Nephron progenitor cell (in vitro differentiated cells): ENCODE data around the gene RAD51B.

ENCODE experiments used
- DNase-seq: peaks from one replicate; pipeline ENCODE4 v3.0.0; 2021
- H3K27ac Mint-ChIP-seq: 2 replicates; pipeline ENCODE4 v1.8.0; 2021; ENCODE audit warnings: mild to moderate bottlenecking, moderate library complexity, mixed read lengths
- H3K27me3 Mint-ChIP-seq: 2 replicates; pipeline ENCODE4 v1.8.0; 2021; ENCODE audit warnings: mild to moderate bottlenecking, low read depth, mixed read lengths; ENCODE audit not compliant: poor library complexity
- H3K36me3 Mint-ChIP-seq: 2 replicates; pipeline ENCODE4 v1.8.0; 2021; ENCODE audit warnings: low read depth, mixed read lengths
- H3K4me1 Mint-ChIP-seq: 2 replicates; pipeline ENCODE4 v1.8.0; 2021; ENCODE audit warnings: mixed read lengths
- H3K4me3 Mint-ChIP-seq: 2 replicates; pipeline ENCODE4 v1.8.0; 2021; ENCODE audit warnings: mild to moderate bottlenecking, moderate library complexity, mixed read lengths
- H3K9me3 Mint-ChIP-seq: 2 replicates; pipeline ENCODE4 v1.8.0; 2021; ENCODE audit warnings: mild to moderate bottlenecking, moderate library complexity, mixed read lengths
- TF ChIP-seq, protein P1 (sequence below): fragments of 200-600 bp; sonication (generic); IDR thresholded peaks from 2 replicates; pipeline ENCODE4 v1.5.0; 2021; ENCODE audit warnings: antibody characterized with exemption

Gene RAD51B

DNA sequence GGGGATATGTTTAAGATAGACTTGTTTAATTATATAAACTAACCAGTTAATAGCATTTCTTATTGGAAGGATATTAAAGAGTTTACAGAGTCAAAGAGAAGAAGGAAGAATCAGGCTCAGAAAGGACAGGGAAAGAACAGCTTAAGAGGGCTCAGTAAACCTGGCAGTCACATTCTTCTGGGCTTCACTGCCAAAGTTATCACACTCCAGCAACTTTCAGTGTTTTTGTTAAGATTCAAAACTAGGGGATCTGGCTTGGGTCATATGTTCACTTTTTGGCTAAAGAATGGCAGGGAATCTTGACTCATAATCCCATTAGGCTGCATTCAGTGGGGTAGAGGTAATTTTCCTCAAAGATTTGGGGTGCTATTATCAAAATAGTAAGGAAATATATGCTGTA lies 312.3 kb downstream of the RAD51B start:
- H3K36me3 Mint-ChIP-seq, result peaks cover 5% of the 10 kb centered on the region
- peaks cover 4% of the 10 kb centered on the region for H3K27me3 Mint-ChIP-seq
- H3K4me3 Mint-ChIP-seq, result no peak overlapping the region
- TF ChIP-seq, protein P1, sequence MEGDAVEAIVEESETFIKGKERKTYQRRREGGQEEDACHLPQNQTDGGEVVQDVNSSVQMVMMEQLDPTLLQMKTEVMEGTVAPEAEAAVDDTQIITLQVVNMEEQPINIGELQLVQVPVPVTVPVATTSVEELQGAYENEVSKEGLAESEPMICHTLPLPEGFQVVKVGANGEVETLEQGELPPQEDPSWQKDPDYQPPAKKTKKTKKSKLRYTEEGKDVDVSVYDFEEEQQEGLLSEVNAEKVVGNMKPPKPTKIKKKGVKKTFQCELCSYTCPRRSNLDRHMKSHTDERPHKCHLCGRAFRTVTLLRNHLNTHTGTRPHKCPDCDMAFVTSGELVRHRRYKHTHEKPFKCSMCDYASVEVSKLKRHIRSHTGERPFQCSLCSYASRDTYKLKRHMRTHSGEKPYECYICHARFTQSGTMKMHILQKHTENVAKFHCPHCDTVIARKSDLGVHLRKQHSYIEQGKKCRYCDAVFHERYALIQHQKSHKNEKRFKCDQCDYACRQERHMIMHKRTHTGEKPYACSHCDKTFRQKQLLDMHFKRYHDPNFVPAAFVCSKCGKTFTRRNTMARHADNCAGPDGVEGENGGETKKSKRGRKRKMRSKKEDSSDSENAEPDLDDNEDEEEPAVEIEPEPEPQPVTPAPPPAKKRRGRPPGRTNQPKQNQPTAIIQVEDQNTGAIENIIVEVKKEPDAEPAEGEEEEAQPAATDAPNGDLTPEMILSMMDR, result no peak
- H3K27ac Mint-ChIP-seq, result no peak overlapping the region
- no peak for DNase-seq
- peaks cover 17% of the 10 kb centered on the region for H3K4me1 Mint-ChIP-seq
- no peaks in the 10 kb centered on the region for H3K9me3 Mint-ChIP-seq

DNA sequence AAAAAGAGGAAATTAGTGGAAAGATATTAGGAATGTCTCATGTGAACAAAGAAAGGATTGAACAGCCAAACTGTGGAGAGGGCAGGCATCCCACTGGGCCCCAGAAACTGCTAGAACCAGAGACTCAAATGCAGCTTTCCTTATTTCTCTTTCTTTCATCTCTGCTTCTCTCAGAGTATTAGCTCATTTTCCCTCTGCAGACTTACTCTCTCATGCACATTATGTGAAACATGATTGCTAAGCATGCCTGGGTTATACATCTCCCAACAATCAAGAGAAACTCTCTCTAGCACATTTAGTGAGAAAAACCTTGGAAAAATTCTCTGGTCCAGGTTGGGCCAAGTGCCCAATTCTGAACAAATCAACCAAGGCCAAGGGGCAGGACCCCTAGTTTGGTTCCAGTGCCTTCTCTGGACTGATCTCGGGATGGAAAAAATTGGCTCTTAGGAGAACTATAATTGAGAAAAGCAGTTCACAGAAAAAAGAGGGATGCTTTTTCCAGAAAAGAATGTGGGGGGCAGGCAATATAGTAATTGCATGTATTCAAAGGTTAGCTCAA lies 313.1 kb downstream of the RAD51B start:
- H3K27ac Mint-ChIP-seq, result no peak overlapping the region
- peaks cover 5% of the 10 kb centered on the region for H3K36me3 Mint-ChIP-seq

DNA sequence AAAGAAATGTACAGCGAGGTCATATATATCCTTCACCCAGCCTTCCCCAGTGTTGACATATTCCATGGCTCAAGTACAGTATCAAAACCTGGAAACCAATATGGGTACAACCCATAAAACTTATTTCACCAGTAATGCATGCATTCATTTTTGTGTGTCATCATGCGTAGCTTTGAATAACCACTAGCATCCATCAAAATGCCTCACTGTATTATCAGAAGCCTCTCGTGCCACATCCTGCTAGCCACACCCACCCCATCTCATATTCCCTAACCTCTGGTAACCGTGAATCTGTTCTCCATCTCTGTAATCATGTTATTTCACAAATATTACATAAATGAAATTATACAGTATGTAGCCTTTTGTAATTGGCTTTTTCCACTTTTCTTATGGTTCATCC lies 314.3 kb downstream of the RAD51B start:
- H3K27me3 Mint-ChIP-seq, result peaks cover 4% of the 10 kb centered on the region
- no peak for DNase-seq
- H3K9me3 Mint-ChIP-seq, result no peaks in the 10 kb centered on the region
- peaks cover 32% of the 10 kb centered on the region for H3K4me1 Mint-ChIP-seq
- H3K4me3 Mint-ChIP-seq, result no peak overlapping the region
- TF ChIP-seq, protein P1, result no peak
- H3K36me3 Mint-ChIP-seq, result peaks cover 5% of the 10 kb centered on the region
- no peak overlapping the region for H3K27ac Mint-ChIP-seq

More for the DNA sequence above, 313.1 kb downstream of the RAD51B start:
- Mint-ChIP-seq H3K4me3 (no peak overlapping the region), H3K4me1 (peaks cover 20% of the 10 kb centered on the region), H3K27me3 (peaks cover 4% of the 10 kb centered on the region), H3K9me3 (no peaks in the 10 kb centered on the region)
- no peak for DNase-seq
- TF ChIP-seq, protein P1, result no peak

DNA sequence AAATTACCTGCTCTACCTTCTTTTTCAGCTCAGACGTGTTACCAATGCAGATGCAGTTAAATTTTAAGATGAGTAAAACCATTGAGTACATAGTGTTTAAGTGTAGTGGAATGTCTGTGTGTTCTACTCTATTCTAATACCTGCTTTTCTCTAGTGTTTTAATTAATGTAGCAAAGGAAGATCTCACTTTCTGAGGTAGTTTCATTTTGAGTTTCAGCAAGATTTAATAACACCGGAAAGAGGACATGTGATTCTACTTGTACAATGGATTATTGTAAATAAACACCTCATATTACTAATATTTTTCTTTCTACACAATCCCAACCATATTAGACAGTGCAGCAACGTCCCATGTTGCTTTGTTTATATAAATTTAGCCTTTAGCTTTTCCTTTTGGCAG lies 315.4 kb downstream of the RAD51B start:
- no peak overlapping the region for H3K4me3 Mint-ChIP-seq
- peaks cover 5% of the 10 kb centered on the region for H3K36me3 Mint-ChIP-seq
- no peak for DNase-seq
- TF ChIP-seq, protein P1, result no peak
- H3K4me1 Mint-ChIP-seq, result peaks cover 44% of the 10 kb centered on the region
- no peak overlapping the region for H3K27ac Mint-ChIP-seq
- no peaks in the 10 kb centered on the region for H3K9me3 Mint-ChIP-seq
- peaks cover 4% of the 10 kb centered on the region for H3K27me3 Mint-ChIP-seq

DNA sequence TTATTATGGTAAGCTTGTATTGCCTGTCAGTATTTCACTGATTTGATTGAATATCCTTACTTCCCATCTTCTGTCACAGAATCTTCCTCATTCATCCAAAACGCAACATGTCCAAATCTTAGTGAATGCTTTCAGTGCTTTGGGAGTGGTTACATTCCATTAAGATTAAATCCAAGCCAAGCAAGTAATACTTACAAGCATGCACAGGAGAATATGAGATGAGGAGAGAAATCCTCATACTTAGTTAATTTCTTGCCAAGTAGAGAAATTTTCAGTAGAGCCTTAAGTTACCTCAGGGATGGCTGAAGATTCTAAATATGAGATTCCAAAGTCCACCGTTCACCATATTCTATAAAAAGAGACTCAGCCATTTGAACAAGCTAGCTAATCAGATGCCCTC lies 316.0 kb downstream of the RAD51B start:
- Mint-ChIP-seq H3K36me3 (peaks cover 5% of the 10 kb centered on the region), H3K27ac (no peak overlapping the region), H3K4me3 (no peak overlapping the region), H3K4me1 (peaks cover 49% of the 10 kb centered on the region), H3K9me3 (no peaks in the 10 kb centered on the region), H3K27me3 (peaks cover 4% of the 10 kb centered on the region)
- TF ChIP-seq, protein P1, result no peak
- no peak for DNase-seq
